DMS114 treated with DMSO at 0.1 percent for 48 hours (cell line): ENCODE results near the gene DSG3.

Experiments used
- DNase-seq: peaks from one replicate; lab custom pipeline; 2025; ENCODE audit not compliant: unreplicated experiment; lab: John Stamatoyannopoulos, UW

Gene DSG3

DNA sequence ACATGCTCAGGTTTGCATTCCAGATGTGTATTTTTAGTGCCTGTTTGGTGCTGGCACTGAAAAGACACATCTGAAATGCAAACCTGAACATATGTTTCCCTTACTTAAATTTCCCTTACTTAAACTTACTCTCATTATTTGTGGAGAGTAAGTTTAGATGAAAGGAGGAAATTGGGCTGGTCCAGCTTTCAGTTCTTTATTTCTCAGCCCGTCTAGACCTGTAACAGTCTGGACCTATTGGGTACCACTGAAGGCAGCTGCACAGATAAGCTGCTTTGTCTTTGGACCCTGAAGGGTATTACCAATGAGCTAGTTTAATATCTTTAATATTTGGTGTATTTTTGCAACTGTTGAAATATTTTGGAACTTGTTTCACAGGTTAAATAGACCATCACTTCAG is 17.0 kb upstream of the DSG3 start:
- DNase-seq, result no peak

DNA sequence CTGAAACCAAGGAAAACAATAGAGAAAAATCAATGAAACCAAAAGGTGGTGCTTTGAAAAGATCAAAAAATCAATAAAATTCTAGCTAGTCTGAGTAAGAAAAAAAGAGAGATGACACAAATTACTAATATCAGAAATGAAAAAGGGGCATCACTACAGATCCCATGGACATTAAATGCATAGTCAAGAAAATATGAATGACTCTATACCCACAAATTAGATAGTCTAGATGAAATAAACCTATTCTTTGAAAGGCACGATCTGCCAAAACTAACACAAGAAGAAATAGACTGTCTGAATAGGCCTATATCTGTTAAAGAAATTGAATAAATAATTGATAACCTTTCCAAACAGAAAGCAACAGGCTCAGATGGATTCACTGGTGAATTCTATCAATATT is 15.2 kb upstream of the DSG3 start:
- no peak for DNase-seq

DNA sequence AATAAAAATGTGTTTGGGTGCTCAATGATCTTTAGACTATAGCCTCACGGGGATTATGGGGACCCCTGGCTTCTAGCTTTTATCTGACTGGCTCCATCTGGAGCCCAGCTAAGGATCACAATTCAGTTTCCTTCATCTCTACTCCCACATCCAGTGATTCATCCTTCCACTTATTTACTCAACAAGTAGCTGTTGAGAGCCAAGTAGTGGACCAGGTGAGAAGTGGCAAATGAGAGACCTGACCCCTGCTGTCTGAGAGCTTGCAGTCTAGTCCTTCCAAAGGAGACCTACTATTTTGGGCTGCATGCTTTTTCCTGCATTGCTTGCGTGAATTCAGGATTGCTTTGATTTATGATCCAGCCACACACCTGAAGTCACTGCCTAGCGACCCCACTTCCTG is 10.7 kb upstream of the DSG3 start:
- no peak for DNase-seq

DNA sequence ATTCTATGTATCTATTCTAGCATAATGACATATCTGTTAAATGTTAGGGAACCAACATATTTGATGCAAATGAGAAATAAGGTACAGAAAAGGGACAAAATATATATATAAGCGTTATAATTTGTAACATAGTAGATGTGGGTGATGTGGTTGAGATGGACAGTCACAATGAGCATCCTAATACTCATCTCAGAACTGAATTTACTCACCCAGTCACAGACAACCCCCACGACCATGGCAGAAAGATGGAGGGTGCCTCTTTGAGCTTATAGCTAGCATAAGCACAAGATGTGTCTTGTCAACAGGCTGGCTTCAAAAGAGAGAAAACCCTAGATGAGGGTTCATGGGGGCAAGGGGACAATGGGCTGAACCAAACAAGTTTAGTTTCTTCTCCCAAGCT is 9.1 kb upstream of the DSG3 start:
- DNase-seq, result no peak

DNA sequence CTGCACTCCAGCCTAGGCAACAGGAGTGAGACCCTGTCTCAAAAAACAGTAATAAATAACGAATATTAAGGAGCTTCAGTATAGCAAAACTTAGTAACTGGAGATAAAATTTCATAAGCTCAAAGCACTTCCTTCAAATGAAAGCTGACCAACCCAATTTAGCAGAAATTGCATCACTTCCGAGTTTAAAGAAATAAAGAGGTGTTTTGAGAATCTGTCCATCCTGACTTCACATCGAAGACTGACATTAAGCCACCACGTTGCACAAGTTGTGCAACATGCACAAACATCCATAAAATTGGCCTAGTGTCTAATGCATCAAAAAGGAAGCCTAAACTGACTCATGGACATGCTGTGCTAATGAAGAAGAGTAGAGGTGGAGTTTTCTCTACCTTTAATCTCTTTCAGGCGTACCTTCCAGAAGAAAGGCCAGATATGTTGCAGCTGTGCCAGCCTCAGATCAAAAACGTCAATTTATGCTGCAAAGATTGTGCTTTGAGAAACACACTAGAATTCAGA is 7.7 kb upstream of the DSG3 start:
- no peak for DNase-seq

DNA sequence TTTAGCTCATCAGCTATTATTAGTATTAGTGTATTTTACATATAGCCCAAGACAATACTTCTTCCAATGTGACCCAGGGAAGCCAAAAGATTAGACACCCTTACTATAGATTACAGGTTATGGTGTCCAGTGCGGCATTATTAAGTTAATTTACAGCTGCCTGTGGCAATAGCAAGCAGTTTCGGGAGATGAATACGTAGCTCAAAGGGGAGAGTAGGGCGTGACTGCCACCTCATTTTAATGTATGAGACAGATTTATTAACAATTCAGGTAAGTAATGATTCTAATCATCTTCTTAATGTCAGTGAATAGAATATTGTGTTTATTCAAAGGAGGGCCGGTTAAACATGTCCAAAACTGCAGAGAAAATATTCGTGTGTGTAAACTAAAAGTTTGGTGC is 6.8 kb upstream of the DSG3 start:
- DNase-seq, result no peak

DNA sequence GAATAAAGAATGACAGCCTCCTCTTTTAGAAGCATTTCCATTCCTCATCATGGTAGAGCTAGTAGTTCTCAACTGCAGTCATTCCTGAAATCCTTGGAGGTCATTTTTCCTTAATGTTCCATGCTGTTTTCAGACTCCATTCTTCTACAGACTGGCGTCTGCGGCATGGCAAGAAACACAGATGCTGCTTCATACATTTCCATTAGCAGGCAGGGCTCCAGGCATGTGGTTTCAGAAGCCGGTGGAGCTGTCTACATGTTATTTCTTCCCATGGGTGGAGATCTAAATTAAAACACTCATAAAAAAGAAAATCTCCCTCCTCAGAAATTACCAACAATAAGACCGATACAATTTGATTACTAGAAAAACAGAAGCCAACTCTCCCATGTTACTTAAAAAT is 6.0 kb upstream of the DSG3 start:
- DNase-seq, result no peak

DNA sequence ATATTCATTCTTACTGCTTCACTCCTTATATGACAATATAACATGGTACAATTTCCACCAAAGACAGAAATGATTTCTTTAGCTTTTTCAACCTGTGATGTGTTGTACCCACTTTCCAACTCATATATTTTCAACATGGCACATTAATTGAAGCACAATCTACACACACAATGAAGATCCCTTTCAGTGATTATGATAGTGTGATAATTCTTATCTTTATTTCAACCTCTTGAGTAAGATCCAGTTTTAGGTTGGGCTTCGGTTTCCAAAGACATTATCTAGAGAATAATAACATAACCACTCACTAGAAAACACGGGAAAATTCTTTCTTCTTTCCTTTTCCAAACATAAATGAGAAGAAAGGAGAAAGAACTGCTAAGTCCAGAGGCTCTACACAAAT is 3.4 kb upstream of the DSG3 start:
- no peak for DNase-seq

DNA sequence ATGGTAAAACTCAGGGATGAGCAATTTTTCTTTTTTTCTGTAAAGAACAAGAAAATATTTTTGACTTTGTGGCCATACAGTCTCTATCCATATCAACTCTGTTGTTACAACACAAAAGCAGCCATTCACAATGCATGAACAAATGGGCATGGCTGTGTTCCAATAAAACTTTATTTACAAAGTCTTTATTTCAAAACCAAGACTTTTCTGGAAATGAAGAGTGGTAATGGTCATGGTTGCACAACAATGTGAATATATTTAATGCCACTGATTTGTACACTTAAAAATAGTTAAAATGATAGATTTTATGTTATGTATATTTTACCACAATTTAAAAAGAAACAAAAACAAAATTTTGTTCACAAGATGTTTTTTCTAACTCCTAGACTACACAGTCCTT is 1.6 kb upstream of the DSG3 start:
- no peak for DNase-seq

DNA sequence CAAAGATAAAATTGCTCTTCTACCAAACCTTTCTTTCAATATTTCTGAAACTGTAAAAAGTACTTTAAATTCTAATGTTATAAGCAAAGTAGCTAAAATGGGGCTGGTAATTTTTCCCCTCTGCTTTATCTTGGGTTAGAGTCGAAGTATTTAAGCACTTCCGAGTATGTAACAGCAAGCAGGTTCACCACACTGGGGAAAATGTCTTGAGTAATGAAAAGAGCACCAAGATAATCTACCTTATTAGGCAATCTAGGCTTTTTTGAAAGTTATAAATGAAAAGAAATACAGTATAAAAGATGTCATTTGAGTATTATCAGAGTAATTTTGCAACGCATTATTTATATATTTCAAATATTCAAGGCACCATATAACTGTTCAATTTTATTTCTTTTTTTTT is 687 bp upstream of the DSG3 start:
- DNase-seq, result no peak

DNA sequence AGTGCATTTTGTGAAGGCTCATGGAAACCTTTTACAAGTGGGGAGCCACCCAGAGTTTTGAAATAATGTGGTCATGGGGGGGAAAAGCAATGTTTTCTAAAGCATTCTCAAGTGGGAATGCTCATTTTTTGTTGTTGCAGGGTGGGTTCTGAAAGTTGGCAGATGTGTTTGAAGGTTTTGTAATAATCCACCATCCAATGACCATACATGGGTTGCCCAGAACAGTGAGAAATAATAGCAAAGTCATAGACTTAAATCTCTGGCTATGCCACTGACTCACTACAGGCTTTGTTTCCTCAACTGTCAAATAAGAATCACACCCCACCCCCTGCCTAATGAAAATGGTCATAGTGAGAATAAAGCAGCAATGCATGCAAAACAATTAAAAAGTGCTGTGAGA is 2.9 kb downstream of the DSG3 start:
- no peak for DNase-seq

DNA sequence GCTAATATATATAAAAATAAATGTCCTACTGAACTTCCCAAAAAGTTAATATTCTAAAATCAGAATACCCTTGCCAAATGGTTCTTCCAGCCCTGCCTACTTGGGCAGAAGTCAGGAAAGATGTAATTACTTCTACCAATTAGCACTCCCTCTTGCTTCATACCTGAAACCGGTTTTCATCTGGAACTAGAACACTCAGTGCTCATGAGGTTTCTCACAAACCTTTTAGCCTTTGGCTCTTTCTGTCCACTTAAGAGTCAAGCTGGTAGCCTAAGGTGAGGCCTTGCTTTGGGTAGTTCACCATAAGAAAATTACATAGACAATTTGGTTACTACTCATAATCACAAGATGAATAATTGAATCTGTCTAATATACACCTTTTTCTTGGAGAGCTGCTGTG is 4.1 kb downstream of the DSG3 start:
- no peak for DNase-seq

DNA sequence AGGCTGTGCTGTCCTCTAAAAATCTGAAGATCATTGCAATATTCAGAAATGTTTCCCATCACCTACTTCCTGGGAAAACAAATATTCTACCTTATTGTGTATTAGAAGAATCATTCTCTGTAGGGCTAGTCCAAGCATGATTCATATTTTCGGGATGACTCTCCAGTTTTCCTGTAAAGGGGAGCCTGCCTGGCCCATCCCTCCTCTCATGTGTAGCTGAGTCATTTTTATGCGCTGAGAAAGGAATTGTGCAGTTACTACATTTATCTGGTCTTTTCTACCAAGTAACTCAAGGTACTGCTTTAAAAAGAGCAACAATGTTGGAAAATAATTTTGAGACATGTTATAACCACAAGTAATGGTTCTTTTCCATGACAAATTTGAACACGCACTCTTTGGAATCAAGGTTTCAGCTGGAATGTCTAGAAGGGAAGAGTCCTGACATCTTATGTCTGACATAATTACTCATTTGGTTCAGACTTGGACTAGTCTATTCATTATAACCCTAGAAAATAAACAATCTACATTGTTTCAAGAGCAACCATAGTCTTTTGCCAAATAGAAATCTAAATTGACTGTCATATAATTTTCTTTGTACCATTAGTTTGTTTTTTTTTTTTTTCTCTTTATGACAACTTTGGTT is 6.6 kb downstream of the DSG3 start:
- DNase-seq, result no peak

DNA sequence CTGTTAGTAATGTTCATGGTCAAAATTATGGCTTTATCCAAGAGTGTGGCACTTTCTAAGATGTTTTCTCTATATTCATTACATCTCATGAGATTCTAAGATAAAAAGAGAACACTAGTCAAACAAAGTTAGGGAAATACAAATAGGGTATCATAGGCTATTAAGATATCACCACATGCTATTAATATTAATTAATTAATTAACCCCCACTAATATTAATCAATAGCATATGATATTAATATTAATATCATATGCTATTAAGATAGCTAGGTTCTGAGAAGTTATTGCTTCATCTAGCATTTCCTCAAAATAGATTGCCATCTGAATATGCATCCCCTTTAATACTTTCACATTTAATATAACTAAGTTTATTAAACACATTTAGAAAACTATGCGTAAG is 22.1 kb downstream of the DSG3 start:
- no peak for DNase-seq

DNA sequence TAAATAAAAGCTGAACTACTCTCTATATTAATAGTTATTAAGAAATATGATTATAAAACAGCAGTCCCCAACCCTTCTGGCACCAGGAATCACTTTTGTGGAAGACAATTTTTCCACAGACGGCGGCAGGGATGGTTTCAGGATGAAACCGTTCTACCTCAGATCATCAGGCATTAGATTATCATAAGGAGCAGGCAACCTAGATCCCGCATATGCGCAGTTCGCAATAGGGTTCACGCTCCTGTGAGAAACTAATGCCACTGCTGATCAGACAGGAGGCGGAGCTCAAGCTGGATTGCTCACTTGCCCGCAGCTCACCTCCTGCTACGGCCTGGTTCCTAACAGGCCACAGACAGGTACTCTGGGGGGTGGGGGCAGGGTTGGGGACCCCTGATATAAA is 31.1 kb downstream of the DSG3 start:
- DNase-seq, result no peak

DNA sequence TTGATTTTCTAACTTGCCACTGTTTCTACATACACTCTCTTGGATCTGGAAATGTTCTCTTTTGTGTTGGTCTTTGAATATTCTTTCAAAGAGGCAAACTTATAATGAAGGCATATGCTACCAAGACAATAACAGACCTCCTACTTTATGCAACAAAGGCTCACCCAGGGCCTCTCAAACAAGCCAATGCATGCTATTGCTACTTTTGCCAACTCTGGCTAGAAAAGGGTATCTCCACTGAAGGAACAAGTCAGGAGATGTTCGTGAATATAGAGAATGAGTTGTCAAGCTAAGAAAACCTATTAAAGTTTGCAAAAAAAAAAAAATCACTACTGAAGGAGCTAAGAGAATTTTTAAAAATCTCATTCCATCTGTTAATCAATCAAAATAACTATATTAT is 34.5 kb downstream of the DSG3 start:
- no peak for DNase-seq

DNA sequence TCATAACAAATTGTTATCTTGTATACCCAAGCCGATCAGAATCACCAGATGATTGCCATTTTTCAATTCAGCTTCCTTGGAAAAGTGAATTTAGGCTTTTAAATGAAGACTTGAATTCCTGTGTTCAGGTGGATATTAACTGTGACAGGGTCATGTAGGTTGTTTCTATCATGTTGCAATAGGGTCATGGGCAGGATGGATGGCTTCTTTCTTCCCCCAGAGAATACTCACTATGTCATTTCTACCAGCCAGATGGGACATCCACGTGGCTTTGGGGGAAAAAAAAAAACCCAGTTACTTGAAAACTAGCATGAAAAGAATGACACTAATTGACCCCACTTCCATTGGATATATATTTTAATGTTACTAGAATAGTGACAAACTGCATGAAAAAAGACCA is 35.9 kb downstream of the DSG3 start:
- DNase-seq, result no peak

DNA sequence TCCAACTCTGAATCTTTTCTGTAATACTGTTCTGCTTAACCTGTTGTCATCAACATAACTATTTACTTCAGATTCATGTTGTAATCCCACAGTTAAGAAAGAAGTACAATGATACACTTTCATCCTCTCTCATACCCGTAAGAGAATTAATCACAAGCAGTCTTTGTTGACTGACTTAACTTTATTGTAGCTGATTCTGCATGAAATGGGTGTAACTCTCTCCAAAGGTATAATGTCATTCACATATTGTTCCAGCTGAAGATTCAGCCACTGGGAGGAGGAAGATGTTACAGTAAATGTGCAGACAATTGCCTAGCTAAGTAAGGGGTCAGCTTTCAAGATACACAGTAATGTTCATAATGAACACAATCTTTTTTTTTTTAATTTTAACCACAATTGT is 36.9 kb downstream of the DSG3 start:
- DNase-seq, result no peak

DNA sequence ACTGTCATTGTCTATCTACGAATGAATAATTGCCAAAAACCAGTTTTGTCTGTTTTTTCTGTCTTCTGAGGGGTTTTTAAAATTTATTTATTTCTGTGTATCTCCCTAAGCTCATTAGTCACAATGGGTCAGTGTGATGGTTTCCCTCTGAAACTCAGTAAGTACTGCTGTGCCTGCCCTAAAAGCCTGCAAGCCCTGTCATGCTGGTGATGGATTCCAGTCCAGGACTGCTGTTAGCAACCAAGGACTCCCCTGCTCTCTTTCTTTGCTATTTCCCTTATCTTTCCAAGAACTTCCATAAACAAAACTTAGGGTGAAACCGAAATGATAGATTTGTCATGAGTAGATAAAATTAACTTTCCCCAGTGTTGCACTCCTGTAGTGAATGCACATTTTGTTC is 38.6 kb downstream of the DSG3 start:
- DNase-seq, result no peak

DNA sequence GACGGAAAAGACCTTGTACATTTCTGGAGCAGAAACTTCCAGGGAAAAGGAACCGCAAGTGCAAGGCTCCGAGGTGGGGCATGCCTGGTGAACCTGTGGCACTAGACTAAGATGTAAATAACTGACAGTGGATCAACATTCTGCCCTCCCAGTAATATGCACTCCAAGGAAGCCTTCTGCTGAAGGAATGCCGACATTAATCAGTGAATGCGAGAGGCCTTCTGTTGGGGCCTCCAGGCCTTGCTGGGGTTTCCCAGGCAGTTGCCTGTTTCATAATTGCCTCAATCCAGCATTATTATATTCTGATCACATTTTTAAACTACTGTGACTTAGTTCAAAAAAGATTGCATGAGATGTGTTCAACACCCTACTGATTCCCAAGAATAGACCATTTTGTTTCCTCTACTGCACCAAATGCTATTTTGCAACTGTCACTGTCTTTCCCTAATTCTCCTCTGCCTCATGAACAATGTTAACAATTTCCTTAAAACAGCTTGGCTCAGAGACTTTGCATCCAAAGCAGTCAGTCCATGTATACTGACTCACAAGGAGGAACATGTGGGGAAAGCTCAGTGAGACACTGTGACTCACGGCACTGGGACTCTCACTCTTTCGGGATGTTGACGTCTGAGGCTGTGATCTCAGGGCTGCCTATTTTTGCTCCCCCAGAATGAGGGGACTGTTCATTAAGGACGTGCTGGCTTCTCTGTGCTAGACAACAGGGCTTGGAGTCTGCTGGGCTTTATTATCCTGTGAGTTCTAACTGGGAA is 39.9 kb downstream of the DSG3 start:
- DNase-seq, result no peak

DNA sequence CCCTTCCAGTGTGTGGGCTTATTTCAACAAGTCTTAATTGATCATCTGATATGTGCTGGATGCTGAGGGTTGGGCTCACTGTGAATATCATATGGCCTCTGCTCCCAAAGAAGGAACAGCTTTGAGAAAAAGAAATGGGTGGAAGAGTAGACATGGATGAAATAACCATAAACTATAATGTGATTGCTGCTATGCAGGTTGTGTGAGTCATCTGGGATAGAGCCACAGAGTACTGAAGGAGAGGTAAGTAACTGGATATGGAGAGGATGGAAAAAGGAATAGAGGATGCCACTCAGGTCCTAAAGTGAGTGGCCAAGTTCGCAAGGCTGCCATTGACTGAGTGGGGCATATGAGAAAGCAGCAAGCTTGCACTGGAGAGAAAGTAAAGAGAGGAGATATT is 41.8 kb downstream of the DSG3 start:
- no peak for DNase-seq

DNA sequence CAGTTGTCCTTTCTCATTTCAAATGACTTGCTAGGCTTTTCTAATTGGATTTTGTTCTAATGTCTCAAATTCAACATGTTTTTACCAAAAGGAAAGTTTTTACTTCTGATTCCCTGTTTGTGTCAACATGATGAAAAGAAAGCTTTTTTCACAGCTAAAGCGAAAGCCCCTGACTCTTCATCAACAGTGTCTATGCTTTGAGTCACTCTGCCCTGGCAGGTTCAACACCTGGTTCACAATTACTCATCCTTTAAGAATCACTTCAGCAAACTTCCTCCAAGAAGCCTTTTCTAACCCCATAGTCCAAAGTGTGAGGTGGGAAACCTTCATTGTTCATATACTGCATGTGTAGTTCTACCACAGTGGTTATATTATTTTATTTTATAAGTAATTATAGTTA is 42.8 kb downstream of the DSG3 start:
- no peak for DNase-seq

DNA sequence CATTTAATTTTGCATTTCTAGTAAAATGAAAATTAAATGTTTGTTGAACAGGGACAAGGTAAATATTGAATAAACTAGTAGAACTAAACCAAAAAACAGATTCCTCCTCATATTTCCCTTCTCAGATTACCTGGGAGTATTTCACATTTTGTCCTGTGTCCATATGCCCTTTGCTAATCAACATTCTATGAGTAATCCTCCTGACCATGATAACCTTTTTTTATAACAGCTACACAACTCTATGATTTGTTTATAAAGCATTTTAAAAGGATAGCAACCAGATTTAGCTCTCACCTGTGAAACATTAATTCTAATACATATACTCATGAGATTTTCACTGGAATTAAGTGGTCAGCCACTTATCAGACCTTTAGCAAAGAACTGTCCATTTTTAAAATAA is 43.3 kb downstream of the DSG3 start:
- DNase-seq, result no peak
